ENCODE results near the gene AAK1. TPM values are rescaled to one million over a fixed set of nuclear protein-coding genes. Genes with fewer than 3 reads are reported as not detected.

Gene AAK1
- total and polyA plus RNA-seq, 12 donors = 26.2 to 106 (median 68.5) TPM

- TF ChIP-seq, protein P1, sequence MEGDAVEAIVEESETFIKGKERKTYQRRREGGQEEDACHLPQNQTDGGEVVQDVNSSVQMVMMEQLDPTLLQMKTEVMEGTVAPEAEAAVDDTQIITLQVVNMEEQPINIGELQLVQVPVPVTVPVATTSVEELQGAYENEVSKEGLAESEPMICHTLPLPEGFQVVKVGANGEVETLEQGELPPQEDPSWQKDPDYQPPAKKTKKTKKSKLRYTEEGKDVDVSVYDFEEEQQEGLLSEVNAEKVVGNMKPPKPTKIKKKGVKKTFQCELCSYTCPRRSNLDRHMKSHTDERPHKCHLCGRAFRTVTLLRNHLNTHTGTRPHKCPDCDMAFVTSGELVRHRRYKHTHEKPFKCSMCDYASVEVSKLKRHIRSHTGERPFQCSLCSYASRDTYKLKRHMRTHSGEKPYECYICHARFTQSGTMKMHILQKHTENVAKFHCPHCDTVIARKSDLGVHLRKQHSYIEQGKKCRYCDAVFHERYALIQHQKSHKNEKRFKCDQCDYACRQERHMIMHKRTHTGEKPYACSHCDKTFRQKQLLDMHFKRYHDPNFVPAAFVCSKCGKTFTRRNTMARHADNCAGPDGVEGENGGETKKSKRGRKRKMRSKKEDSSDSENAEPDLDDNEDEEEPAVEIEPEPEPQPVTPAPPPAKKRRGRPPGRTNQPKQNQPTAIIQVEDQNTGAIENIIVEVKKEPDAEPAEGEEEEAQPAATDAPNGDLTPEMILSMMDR (IDR thresholded peaks at IDR 0.05) = no peak
- no peak for TF ChIP-seq POLR2A (IDR thresholded peaks at IDR 0.05)
- no peaks in the 10 kb centered on the region for H3K27me3 ChIP-seq
- no peak for DNase-seq
- peaks cover 0 to 11% of the 10 kb centered on the region in 2 donors for H3K36me3 ChIP-seq (replicated peaks in 1 of 2)
- H3K4me3 ChIP-seq = no peak overlapping the region
- H3K9me3 ChIP-seq (replicated peaks in 1 of 3) = no peaks in the 10 kb centered on the region
- H3K4me1 ChIP-seq (replicated peaks in 1 of 2) = peaks cover 0 to 15% of the 10 kb centered on the region in 2 donors
- WGBS, 4 donors = 83 to 95% (median 89%) methylated on average over 3 of the region's 3 CpGs
- H3K27ac ChIP-seq = peak overlapping the region in 1 of 5 donors; percentile 29
- intact Hi-C loops (cut with DNase I) = no loop called here
Measured at GRCh38 chr2:69494126-69494525, 149.4 kb downstream of the AAK1 start.

GRCh38 chr2:69493268-69493667, 150.3 kb downstream of the AAK1 start:
- Histone ChIP-seq H3K4me1 (replicated peaks in 1 of 2) (peaks cover 0 to 15% of the 10 kb centered on the region in 2 donors), H3K9me3 (replicated peaks in 1 of 3) (no peaks in the 10 kb centered on the region), H3K27ac (peak overlapping the region in 1 of 5 donors; percentile 27), H3K36me3 (replicated peaks in 1 of 2) (peaks cover 0 to 5% of the 10 kb centered on the region in 2 donors), H3K27me3 (no peaks in the 10 kb centered on the region), H3K4me3 (no peak overlapping the region)
- intact Hi-C loops (cut with DNase I) = no loop called here
- 69 to 75% (median 72%) methylated on average over 6 of the region's 6 CpGs for WGBS, 4 donors
- no peak for TF ChIP-seq POLR2A (IDR thresholded peaks at IDR 0.05)
- TF ChIP-seq, protein P1 (IDR thresholded peaks at IDR 0.05) = no peak
- peak in 1 of 7 donors; percentile 27 for DNase-seq

- Histone ChIP-seq H3K9me3 (replicated peaks in 1 of 3) (no peaks in the 10 kb centered on the region), H3K27ac (peak overlapping the region in 2 of 5 donors; percentile 13 to 42), H3K27me3 (no peaks in the 10 kb centered on the region), H3K4me3 (no peak overlapping the region), H3K4me1 (replicated peaks in 1 of 2) (peaks cover 0 to 15% of the 10 kb centered on the region in 2 donors), H3K36me3 (replicated peaks in 1 of 2) (peaks cover 0 to 5% of the 10 kb centered on the region in 2 donors)
- 92 to 94% (median 92%) methylated on average over 4 of the region's 4 CpGs for WGBS, 4 donors
- TF ChIP-seq, protein P1 (IDR thresholded peaks at IDR 0.05) = no peak
- TF ChIP-seq POLR2A (IDR thresholded peaks at IDR 0.05) = no peak
- intact Hi-C loops (cut with DNase I) = no loop called here
- DNase-seq = no peak
Measured at GRCh38 chr2:69491864-69492263, 151.7 kb downstream of the AAK1 start.

GRCh38 chr2:69490486-69490885, 153.1 kb downstream of the AAK1 start:
- WGBS, 4 donors = 88 to 94% (median 91%) methylated on average over 1 of the region's 1 CpG
- Histone ChIP-seq H3K9me3 (replicated peaks in 1 of 3) (no peaks in the 10 kb centered on the region), H3K4me3 (no peak overlapping the region), H3K27me3 (no peaks in the 10 kb centered on the region), H3K36me3 (replicated peaks in 1 of 2) (peaks cover 0 to 12% of the 10 kb centered on the region in 2 donors), H3K27ac (peak overlapping the region in 1 of 5 donors; percentile 9), H3K4me1 (replicated peaks in 1 of 2) (peaks cover 0 to 14% of the 10 kb centered on the region in 2 donors)
- DNase-seq = no peak
- TF ChIP-seq POLR2A (IDR thresholded peaks at IDR 0.05) = no peak
- TF ChIP-seq, protein P1 (IDR thresholded peaks at IDR 0.05) = no peak
- intact Hi-C loops (cut with DNase I) = no loop called here

Data from adrenal gland (tissue), 12 donors.